ENCODE results near the gene WASHC2A. TPM values are rescaled to one million over a fixed set of nuclear protein-coding genes. Genes with fewer than 3 reads are reported as not detected.
"Not testable (repeated sequence)": the region's sequence is repeated elsewhere in the genome, so short reads cannot be mapped to it uniquely, and the experiment has no call there.

Gene WASHC2A
- total RNA-seq, 4 donors from 2014 or later, result 33.0 to 43.0 (median 34.3) TPM

GRCh38 chr10:50132841-50133240, 65.1 kb downstream of the WASHC2A start:
- peaks cover 7 to 62% (median 37%) of the 10 kb centered on the region in 4 donors for H3K36me3 ChIP-seq
- intact Hi-C loops (cut with DNase I), result not testable (repeated sequence)

GRCh38 chr10:50143512-50144174, 75.9 kb downstream of the WASHC2A start:
- H3K4me1 ChIP-seq; intact Hi-C loops (cut with DNase I); DNase-seq (ENCODE audit: extremely low spot score); H3K36me3 ChIP-seq; H3K27ac ChIP-seq (replicated peaks in 1 of 4); H3K27me3 ChIP-seq; H3K4me3 ChIP-seq; H3K9me3 ChIP-seq: not testable (repeated sequence)
- 57% methylated on average over 6 of the region's 10 CpGs for WGBS

More at GRCh38 chr10:50132841-50133240, 65.1 kb downstream of the WASHC2A start:
- H3K9me3 ChIP-seq; H3K4me3 ChIP-seq; H3K27ac ChIP-seq (replicated peaks in 1 of 4); DNase-seq (ENCODE audit: extremely low spot score); H3K4me1 ChIP-seq; H3K27me3 ChIP-seq: not testable (repeated sequence)
- 93% methylated on average over 3 of the region's 3 CpGs for WGBS

- intact Hi-C loops (cut with DNase I); H3K4me1 ChIP-seq; H3K27ac ChIP-seq (replicated peaks in 1 of 4); H3K9me3 ChIP-seq; H3K36me3 ChIP-seq; H3K4me3 ChIP-seq; DNase-seq (ENCODE audit: extremely low spot score); H3K27me3 ChIP-seq: not testable (repeated sequence)
- WGBS, result 0% methylated on average over 1 of the region's 1 CpG
Measured at GRCh38 chr10:50145575-50145974, 77.8 kb downstream of the WASHC2A start.

- Histone ChIP-seq H3K4me1 (peaks cover 0 to 5% (median 4%) of the 10 kb centered on the region in 4 donors), H3K27ac (replicated peaks in 1 of 4) (no peak overlapping the region), H3K36me3 (no peaks in the 10 kb centered on the region), H3K9me3 (no peaks in the 10 kb centered on the region), H3K4me3 (peak overlapping the region in 2 of 4 donors; percentile 23 to 40), H3K27me3 (peaks cover 0 to 5% (median 0%) of the 10 kb centered on the region in 4 donors)
- 4% methylated on average over 3 of the region's 34 CpGs for WGBS
- DNase-seq (ENCODE audit: extremely low spot score), result no peak
- intact Hi-C loops (cut with DNase I), result no loop called here
- TF ChIP-seq POLR2AphosphoS5 (IDR thresholded peaks at IDR 0.05) (no peak), CTCF (IDR thresholded peaks at IDR 0.05) (no peak), EP300 (IDR thresholded peaks at IDR 0.05) (no peak), POLR2A (IDR thresholded peaks at IDR 0.05; ENCODE audit: low read depth) (no peak)
Measured at GRCh38 chr10:50152792-50153272, 85.1 kb downstream of the WASHC2A start.

- intact Hi-C loops (cut with DNase I); H3K27ac ChIP-seq (replicated peaks in 1 of 4); H3K27me3 ChIP-seq; H3K36me3 ChIP-seq; H3K4me3 ChIP-seq; H3K9me3 ChIP-seq; H3K4me1 ChIP-seq; DNase-seq (ENCODE audit: extremely low spot score): not testable (repeated sequence)
Measured at GRCh38 chr10:50157868-50158267, 90.1 kb downstream of the WASHC2A start.

- H3K4me3 ChIP-seq; intact Hi-C loops (cut with DNase I); H3K36me3 ChIP-seq; H3K4me1 ChIP-seq; DNase-seq (ENCODE audit: extremely low spot score); H3K27me3 ChIP-seq; H3K9me3 ChIP-seq; H3K27ac ChIP-seq (replicated peaks in 1 of 4): not testable (repeated sequence)
- 89% methylated on average over 2 of the region's 2 CpGs for WGBS
Measured at GRCh38 chr10:50159856-50160255, 92.1 kb downstream of the WASHC2A start.

GRCh38 chr10:50165038-50165437, 97.3 kb downstream of the WASHC2A start:
- H3K9me3 ChIP-seq; H3K36me3 ChIP-seq; H3K4me1 ChIP-seq; intact Hi-C loops (cut with DNase I); H3K27ac ChIP-seq (replicated peaks in 1 of 4); H3K27me3 ChIP-seq; H3K4me3 ChIP-seq; DNase-seq (ENCODE audit: extremely low spot score): not testable (repeated sequence)
- WGBS, result 77% methylated on average over 2 of the region's 2 CpGs

- H3K36me3 ChIP-seq; H3K4me1 ChIP-seq; H3K27me3 ChIP-seq; H3K4me3 ChIP-seq; H3K27ac ChIP-seq (replicated peaks in 1 of 4); intact Hi-C loops (cut with DNase I); DNase-seq (ENCODE audit: extremely low spot score); H3K9me3 ChIP-seq: not testable (repeated sequence)
- 97% methylated on average over 3 of the region's 3 CpGs for WGBS
Measured at GRCh38 chr10:50167833-50168232, 100.1 kb downstream of the WASHC2A start.

- 56% methylated on average over 1 of the region's 1 CpG for WGBS
- H3K4me3 ChIP-seq; intact Hi-C loops (cut with DNase I); DNase-seq (ENCODE audit: extremely low spot score); H3K27me3 ChIP-seq; H3K4me1 ChIP-seq; H3K27ac ChIP-seq (replicated peaks in 1 of 4); H3K9me3 ChIP-seq; H3K36me3 ChIP-seq: not testable (repeated sequence)
Measured at GRCh38 chr10:50169506-50169905, 101.8 kb downstream of the WASHC2A start.

GRCh38 chr10:50174788-50175525, 107.2 kb downstream of the WASHC2A start:
- DNase-seq (ENCODE audit: extremely low spot score); H3K36me3 ChIP-seq; H3K4me1 ChIP-seq; intact Hi-C loops (cut with DNase I); H3K27me3 ChIP-seq; H3K9me3 ChIP-seq; H3K27ac ChIP-seq (replicated peaks in 1 of 4); H3K4me3 ChIP-seq: not testable (repeated sequence)
- 56% methylated on average over 3 of the region's 3 CpGs for WGBS

Measured in esophagus muscularis mucosa (tissue), 4 donors.